Prostate gland (tissue), 2 donors: ENCODE measurements around the gene NDST4. TPM values are rescaled to one million over a fixed set of nuclear protein-coding genes. Genes with fewer than 3 reads are reported as not detected.

ENCODE experiments used
- DNase-seq: peaks from one replicate; pipeline ENCODE4 v3.0.0-alpha.2; 2019; ENCODE audit warnings: low spot score
- H3K27ac ChIP-seq, 2 donors: fragments of 200-600 bp; sonication (generic); 2 replicates each; pipeline ENCODE4 v1.5.1; 2017 to 2019
- H3K27me3 ChIP-seq: fragments of 200-600 bp; sonication (generic); replicated peaks from 2 replicates; pipeline ENCODE4 v1.5.1; 2019; ENCODE audit not compliant: insufficient read depth
- H3K36me3 ChIP-seq, 2 donors: fragments of 200-600 bp; sonication (generic); 1 replicate in 1 of 2; 2 replicates in 1 of 2; pipeline versions ENCODE4 v1.5.1 to v1.8.1; 2017 to 2019
- H3K4me1 ChIP-seq: fragments of 200-600 bp; sonication (generic); replicated peaks from 2 replicates; pipeline ENCODE4 v1.5.1; 2019
- H3K4me3 ChIP-seq, 2 donors: fragments of 200-600 bp; sonication (generic); 2 replicates each; pipeline ENCODE4 v1.5.1; 2017 to 2019
- H3K9me3 ChIP-seq: fragments of 200-600 bp; sonication (generic); 2 replicates; pipeline ENCODE4 v1.5.1; 2017
- CTCF ChIP-seq, 4 experiments: fragments of 200-600 bp in 2 of 4; fragments of 450-650 bp in 2 of 4; sonication (generic) in 2 of 4; IDR thresholded peaks; 1 replicate in 3 of 4; 2 replicates in 1 of 4; pipeline ENCODE4 v1.5.1; 2016 to 2019; ENCODE audit warnings: antibody characterized with exemption in 4 of 4, mild to moderate bottlenecking in 2 of 4, moderate library complexity in 2 of 4
- POLR2A ChIP-seq: fragments of 450-650 bp; IDR thresholded peaks from one replicate; pipeline ENCODE4 v1.6.1; 2016; ENCODE audit warnings: antibody characterized with exemption, mild to moderate bottlenecking
- POLR2AphosphoS5 ChIP-seq: sonication (generic); formaldehyde crosslinking; IDR thresholded peaks from one replicate; pipeline ENCODE4 v1.6.1; 2017; ENCODE audit warnings: antibody characterized with exemption
- WGBS: methylation state at CpG from one replicate; pipeline ENCODE4 v1.1.5; 2018; 5-methylcytosine and 5-hydroxymethylcytosine counted together
- intact Hi-C: fragments of 100-400 bp; cut with DNase I; formaldehyde crosslinking; loops from one replicate; pipeline ENCODE4 v1.14.2; 2022
- total RNA-seq, 2 donors: library from RNA; depleted of rRNA; stranded (reverse); fragments of >200 nt; gene quantifications; one replicate each; pipeline ENCODE4 v1.1.0, GENCODE V29; 2016

Gene NDST4
- total RNA-seq, 2 donors from 2014 or later: 0.14 to 1.8 TPM

- Histone ChIP-seq H3K36me3 (no peaks in the 10 kb centered on the region), H3K27ac (no peak overlapping the region), H3K27me3 (no peaks in the 10 kb centered on the region), H3K4me3 (no peak overlapping the region), H3K4me1 (no peaks in the 10 kb centered on the region), H3K9me3 (no peaks in the 10 kb centered on the region)
- intact Hi-C loops: no loop called here
- no peak for DNase-seq
- no peak for TF ChIP-seq CTCF (IDR thresholded peaks at IDR 0.05)
- no peak for TF ChIP-seq POLR2AphosphoS5
- TF ChIP-seq POLR2A: no peak
- 18% methylated on average over 3 of the region's 3 CpGs for WGBS
These were observed 233.3 kb downstream of the NDST4 start for GRCh38 chr4:114879916-114880669.

- intact Hi-C loops: no loop called here
These were observed 237.8 kb downstream of the NDST4 start for GRCh38 chr4:114875630-114876029.

GRCh38 chr4:114874321-114874720 is 239.1 kb downstream of the NDST4 start:
- no peak overlapping the region for H3K27ac ChIP-seq
- no peaks in the 10 kb centered on the region for H3K27me3 ChIP-seq
- 92% methylated on average over 1 of the region's 1 CpG for WGBS
- intact Hi-C loops: no loop called here
- H3K4me1 ChIP-seq: no peaks in the 10 kb centered on the region
- DNase-seq: no peak
- no peak for TF ChIP-seq POLR2AphosphoS5
- TF ChIP-seq POLR2A: no peak
- TF ChIP-seq CTCF (IDR thresholded peaks at IDR 0.05): no peak
- H3K9me3 ChIP-seq: no peaks in the 10 kb centered on the region
- H3K36me3 ChIP-seq: no peaks in the 10 kb centered on the region
- H3K4me3 ChIP-seq: no peak overlapping the region

More at GRCh38 chr4:114875630-114876029, 237.8 kb downstream of the NDST4 start:
- no peak overlapping the region for H3K4me3 ChIP-seq
- H3K36me3 ChIP-seq: no peaks in the 10 kb centered on the region
- H3K27me3 ChIP-seq: no peaks in the 10 kb centered on the region
- no peak for DNase-seq
- no peak for TF ChIP-seq CTCF (IDR thresholded peaks at IDR 0.05)
- H3K27ac ChIP-seq: no peak overlapping the region
- H3K9me3 ChIP-seq: no peaks in the 10 kb centered on the region
- no peaks in the 10 kb centered on the region for H3K4me1 ChIP-seq

GRCh38 chr4:114870987-114871386 is 242.4 kb downstream of the NDST4 start:
- DNase-seq: no peak
- intact Hi-C loops: no loop called here
- no peak overlapping the region for H3K27ac ChIP-seq
- TF ChIP-seq POLR2AphosphoS5: no peak
- no peak for TF ChIP-seq CTCF (IDR thresholded peaks at IDR 0.05)
- no peak for TF ChIP-seq POLR2A
- no peaks in the 10 kb centered on the region for H3K9me3 ChIP-seq
- 47% methylated on average over 1 of the region's 1 CpG for WGBS
- H3K4me1 ChIP-seq: no peaks in the 10 kb centered on the region
- no peaks in the 10 kb centered on the region for H3K27me3 ChIP-seq
- no peak overlapping the region for H3K4me3 ChIP-seq
- H3K36me3 ChIP-seq: no peaks in the 10 kb centered on the region

GRCh38 chr4:114866901-114867670 is 246.3 kb downstream of the NDST4 start:
- Histone ChIP-seq H3K36me3 (no peaks in the 10 kb centered on the region), H3K27ac (no peak overlapping the region), H3K27me3 (no peaks in the 10 kb centered on the region), H3K4me1 (no peaks in the 10 kb centered on the region), H3K9me3 (no peaks in the 10 kb centered on the region), H3K4me3 (no peak overlapping the region)
- 62% methylated on average over 2 of the region's 2 CpGs for WGBS
- DNase-seq: no peak
- intact Hi-C loops: no loop called here
- TF ChIP-seq POLR2A: no peak
- TF ChIP-seq POLR2AphosphoS5: no peak
- TF ChIP-seq CTCF (IDR thresholded peaks at IDR 0.05): no peak
